GM23338 (cell line): ENCODE results near the gene CYB561D2. TPM values are rescaled to one million over a fixed set of nuclear protein-coding genes. Genes with fewer than 3 reads are reported as not detected.
A peak's percentile ranks its signal among the peaks of the same experiment; 100 is the strongest.

ENCODE experiments used
- ATAC-seq: fragments of 200-7000 bp; cut with Tn5 transposase; 3 replicates; pipeline ENCODE4 v1.9.1; 2020
- DNase-seq: peaks from one replicate; pipeline ENCODE4 v3.0.0-alpha.2; 2015; ENCODE audit warnings: low spot score
- H2AFZ ChIP-seq: fragments of 200-600 bp; sonication (generic); 2 replicates; pipeline ENCODE4 v1.8.0; 2016; ENCODE audit warnings: antibody characterized with exemption, mild to moderate bottlenecking, moderate library complexity
- H3F3A ChIP-seq: fragments of 200-600 bp; sonication (generic); replicated peaks from 2 replicates; pipeline ENCODE4 v1.8.0; 2017; ENCODE audit warnings: antibody characterized with exemption, mixed run types, low read depth
- H3K27ac ChIP-seq: fragments of 200-600 bp; sonication (generic); 2 replicates; pipeline ENCODE4 v1.6.1; 2016; ENCODE audit warnings: low read depth
- H3K27me3 ChIP-seq: fragments of 200-600 bp; sonication (generic); 2 replicates; pipeline ENCODE4 v1.8.0; 2016; ENCODE audit warnings: mild to moderate bottlenecking, mixed run types, moderate library complexity; ENCODE audit not compliant: insufficient read depth
- H3K36me3 ChIP-seq: fragments of 200-600 bp; sonication (generic); 2 replicates; pipeline ENCODE4 v1.8.0; 2016; ENCODE audit warnings: mild to moderate bottlenecking; ENCODE audit not compliant: insufficient read depth
- H3K4me1 ChIP-seq: fragments of 200-600 bp; sonication (generic); 2 replicates; pipeline ENCODE4 v1.8.0; 2016; ENCODE audit warnings: mild to moderate bottlenecking, moderate library complexity; ENCODE audit not compliant: insufficient read depth
- H3K4me2 ChIP-seq: fragments of 200-600 bp; sonication (generic); 2 replicates; pipeline ENCODE4 v1.7.1; 2017; ENCODE audit warnings: mixed run types
- H3K4me3 ChIP-seq: fragments of 200-600 bp; sonication (generic); 2 replicates; pipeline ENCODE4 v1.6.1; 2016; ENCODE audit warnings: mixed run types
- H3K79me2 ChIP-seq: fragments of 200-600 bp; sonication (generic); replicated peaks from 2 replicates; pipeline ENCODE4 v1.8.0; 2017; ENCODE audit warnings: mild to moderate bottlenecking; ENCODE audit not compliant: insufficient read depth
- H3K9me2 ChIP-seq: fragments of 200-600 bp; sonication (generic); 2 replicates; pipeline ENCODE4 v1.8.0; 2017; ENCODE audit not compliant: insufficient read depth
- H4K20me1 ChIP-seq: fragments of 200-600 bp; sonication (generic); replicated peaks from 2 replicates; pipeline ENCODE4 v1.8.0; 2017; ENCODE audit warnings: mild to moderate bottlenecking; ENCODE audit not compliant: insufficient read depth
- H3K27ac Mint-ChIP-seq: 2 replicates; pipeline ENCODE4 v1.8.0; 2020; ENCODE audit warnings: inconsistent platforms, mild to moderate bottlenecking, moderate library complexity, mixed read lengths
- H3K27me3 Mint-ChIP-seq: 3 replicates; pipeline ENCODE4 v1.8.0; 2022; ENCODE audit warnings: low read depth, mild to moderate bottlenecking, moderate library complexity, mixed read lengths, inconsistent platforms; ENCODE audit not compliant: insufficient read depth, poor library complexity
- H3K36me3 Mint-ChIP-seq: 3 replicates; pipeline ENCODE4 v1.8.0; 2021; ENCODE audit warnings: low read depth, mild to moderate bottlenecking, inconsistent platforms, moderate library complexity, mixed read lengths
- H3K4me1 Mint-ChIP-seq: 3 replicates; pipeline ENCODE4 v1.8.0; 2020; ENCODE audit warnings: mild to moderate bottlenecking, inconsistent platforms, mixed read lengths
- H3K4me3 Mint-ChIP-seq: 3 replicates; pipeline ENCODE4 v1.8.0; 2021; ENCODE audit warnings: moderate library complexity, mild to moderate bottlenecking, inconsistent platforms, mixed read lengths
- H3K9me3 Mint-ChIP-seq: 3 replicates; pipeline ENCODE4 v1.8.0; 2020; ENCODE audit warnings: moderate library complexity, mild to moderate bottlenecking, inconsistent platforms, mixed read lengths
- CREB1 ChIP-seq: fragments of 250-450 bp; sonication (Bioruptor Pico); IDR thresholded peaks from 2 replicates; pipeline ENCODE4 v1.5.0; 2020; ENCODE audit warnings: low read depth, mild to moderate bottlenecking, moderate library complexity
- EZH2 ChIP-seq: fragments of 200-600 bp; sonication (generic); IDR thresholded peaks from one replicate; pipeline ENCODE4 v1.8.0; 2017; ENCODE audit warnings: antibody characterized with exemption, mild to moderate bottlenecking, low read depth; ENCODE audit not compliant: unreplicated experiment
- EZH2phosphoT487 ChIP-seq: fragments of 200-600 bp; sonication (generic); IDR thresholded peaks from one replicate; pipeline ENCODE4 v1.8.1; 2018; ENCODE audit warnings: antibody characterized with exemption; ENCODE audit not compliant: unreplicated experiment
- JUNB ChIP-seq: IDR thresholded peaks from one replicate; pipeline ENCODE4 v1.6.1; 2016; ENCODE audit warnings: antibody characterized with exemption; ENCODE audit not compliant: unreplicated experiment
- NANOG ChIP-seq: IDR thresholded peaks from 2 replicates; pipeline ENCODE4 v1.6.1; 2016; ENCODE audit warnings: antibody characterized with exemption, borderline replicate concordance
- POLR2AphosphoS5 ChIP-seq: IDR thresholded peaks from 2 replicates; pipeline ENCODE4 v1.6.1; 2016; ENCODE audit warnings: antibody characterized with exemption, low read depth
- STAT1 ChIP-seq: IDR thresholded peaks from one replicate; pipeline ENCODE4 v1.6.1; 2016; ENCODE audit warnings: antibody characterized with exemption; ENCODE audit not compliant: unreplicated experiment
- ZNF114 ChIP-seq: fragments of 250-450 bp; sonication (Bioruptor Pico); IDR thresholded peaks from 2 replicates; pipeline ENCODE4 v1.5.0; 2020; ENCODE audit warnings: mild to moderate bottlenecking, moderate library complexity
- ZNF331 ChIP-seq: fragments of 250-450 bp; sonication (Bioruptor Pico); IDR thresholded peaks from 2 replicates; pipeline ENCODE4 v1.5.0; 2020; ENCODE audit warnings: low read depth, mild to moderate bottlenecking, moderate library complexity
- polyA plus RNA-seq: library from polyadenylated mRNA; unstranded; fragments of >200 nt; fragmentation: Nextera tagmentation; extraction: Ambion mirVana; gene quantifications from 2 replicates; pipeline ENCODE4 v1.2.1, GENCODE V29; 2016
- total RNA-seq: library from RNA; depleted of rRNA; stranded (reverse); fragments of >200 nt; shearing (Covaris generic); gene quantifications from 2 replicates; pipeline ENCODE4 v1.2.3, GENCODE V29; 2014
- TF ChIP-seq, protein P1 (sequence below): fragments of 250-450 bp; sonication (Bioruptor Pico); IDR thresholded peaks from 2 replicates; pipeline ENCODE4 v1.5.0; 2020; ENCODE audit warnings: mild to moderate bottlenecking, moderate library complexity
- TF ChIP-seq, protein P2 (sequence below): IDR thresholded peaks from one replicate; pipeline ENCODE4 v1.6.1; 2018; ENCODE audit warnings: antibody characterized with exemption; ENCODE audit not compliant: unreplicated experiment
- TF ChIP-seq, protein P3 (sequence below): IDR thresholded peaks from 2 replicates; pipeline ENCODE4 v1.6.1; 2016; ENCODE audit warnings: antibody characterized with exemption

CYB561D2 gene
- total and polyA plus RNA-seq, 2 experiments from 2014 or later, result 10.1 to 18.2 TPM

DNA sequence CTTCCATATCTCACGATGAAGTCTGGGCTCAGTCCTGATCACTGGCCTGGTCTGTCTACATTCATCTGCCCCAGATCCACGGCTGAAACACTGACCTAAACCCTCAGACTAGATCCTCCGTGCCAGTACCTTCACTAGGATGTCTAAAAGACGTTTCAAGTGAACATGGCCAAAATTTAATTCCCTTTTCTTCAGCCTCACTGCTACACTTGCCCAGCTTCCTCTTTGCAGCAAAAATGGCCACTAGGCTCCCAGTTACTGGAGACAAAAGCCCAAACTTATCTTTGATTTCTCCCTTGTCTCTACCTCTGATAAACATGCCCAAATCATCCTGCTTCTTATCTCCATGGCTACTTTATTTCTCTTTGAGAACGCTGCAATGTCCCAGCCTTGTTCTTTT is 11.7 kb upstream of the CYB561D2 start:
- H3F3A ChIP-seq, result peaks cover 38% of the 10 kb centered on the region
- Mint-ChIP-seq H3K4me3 (peak overlapping the region; percentile 90), H3K27me3 (peaks cover 61% of the 10 kb centered on the region), H3K27ac (no peak overlapping the region), H3K36me3 (no peaks in the 10 kb centered on the region; the same call in 2 of the 3 replicates), H3K9me3 (peaks cover 3% of the 10 kb centered on the region; the same call in 1 of the 3 replicates), H3K4me1 (peaks cover 32% of the 10 kb centered on the region)
- TF ChIP-seq CREB1 (CRISPR knock-in tag) (no peak), JUNB (no peak), NANOG (no peak), EZH2phosphoT487 (no peak), ZNF331 (CRISPR knock-in tag) (no peak), ZNF114 (CRISPR knock-in tag) (no peak), EZH2 (no peak), STAT1 (no peak), POLR2AphosphoS5 (no peak)
- TF ChIP-seq, protein P1, sequence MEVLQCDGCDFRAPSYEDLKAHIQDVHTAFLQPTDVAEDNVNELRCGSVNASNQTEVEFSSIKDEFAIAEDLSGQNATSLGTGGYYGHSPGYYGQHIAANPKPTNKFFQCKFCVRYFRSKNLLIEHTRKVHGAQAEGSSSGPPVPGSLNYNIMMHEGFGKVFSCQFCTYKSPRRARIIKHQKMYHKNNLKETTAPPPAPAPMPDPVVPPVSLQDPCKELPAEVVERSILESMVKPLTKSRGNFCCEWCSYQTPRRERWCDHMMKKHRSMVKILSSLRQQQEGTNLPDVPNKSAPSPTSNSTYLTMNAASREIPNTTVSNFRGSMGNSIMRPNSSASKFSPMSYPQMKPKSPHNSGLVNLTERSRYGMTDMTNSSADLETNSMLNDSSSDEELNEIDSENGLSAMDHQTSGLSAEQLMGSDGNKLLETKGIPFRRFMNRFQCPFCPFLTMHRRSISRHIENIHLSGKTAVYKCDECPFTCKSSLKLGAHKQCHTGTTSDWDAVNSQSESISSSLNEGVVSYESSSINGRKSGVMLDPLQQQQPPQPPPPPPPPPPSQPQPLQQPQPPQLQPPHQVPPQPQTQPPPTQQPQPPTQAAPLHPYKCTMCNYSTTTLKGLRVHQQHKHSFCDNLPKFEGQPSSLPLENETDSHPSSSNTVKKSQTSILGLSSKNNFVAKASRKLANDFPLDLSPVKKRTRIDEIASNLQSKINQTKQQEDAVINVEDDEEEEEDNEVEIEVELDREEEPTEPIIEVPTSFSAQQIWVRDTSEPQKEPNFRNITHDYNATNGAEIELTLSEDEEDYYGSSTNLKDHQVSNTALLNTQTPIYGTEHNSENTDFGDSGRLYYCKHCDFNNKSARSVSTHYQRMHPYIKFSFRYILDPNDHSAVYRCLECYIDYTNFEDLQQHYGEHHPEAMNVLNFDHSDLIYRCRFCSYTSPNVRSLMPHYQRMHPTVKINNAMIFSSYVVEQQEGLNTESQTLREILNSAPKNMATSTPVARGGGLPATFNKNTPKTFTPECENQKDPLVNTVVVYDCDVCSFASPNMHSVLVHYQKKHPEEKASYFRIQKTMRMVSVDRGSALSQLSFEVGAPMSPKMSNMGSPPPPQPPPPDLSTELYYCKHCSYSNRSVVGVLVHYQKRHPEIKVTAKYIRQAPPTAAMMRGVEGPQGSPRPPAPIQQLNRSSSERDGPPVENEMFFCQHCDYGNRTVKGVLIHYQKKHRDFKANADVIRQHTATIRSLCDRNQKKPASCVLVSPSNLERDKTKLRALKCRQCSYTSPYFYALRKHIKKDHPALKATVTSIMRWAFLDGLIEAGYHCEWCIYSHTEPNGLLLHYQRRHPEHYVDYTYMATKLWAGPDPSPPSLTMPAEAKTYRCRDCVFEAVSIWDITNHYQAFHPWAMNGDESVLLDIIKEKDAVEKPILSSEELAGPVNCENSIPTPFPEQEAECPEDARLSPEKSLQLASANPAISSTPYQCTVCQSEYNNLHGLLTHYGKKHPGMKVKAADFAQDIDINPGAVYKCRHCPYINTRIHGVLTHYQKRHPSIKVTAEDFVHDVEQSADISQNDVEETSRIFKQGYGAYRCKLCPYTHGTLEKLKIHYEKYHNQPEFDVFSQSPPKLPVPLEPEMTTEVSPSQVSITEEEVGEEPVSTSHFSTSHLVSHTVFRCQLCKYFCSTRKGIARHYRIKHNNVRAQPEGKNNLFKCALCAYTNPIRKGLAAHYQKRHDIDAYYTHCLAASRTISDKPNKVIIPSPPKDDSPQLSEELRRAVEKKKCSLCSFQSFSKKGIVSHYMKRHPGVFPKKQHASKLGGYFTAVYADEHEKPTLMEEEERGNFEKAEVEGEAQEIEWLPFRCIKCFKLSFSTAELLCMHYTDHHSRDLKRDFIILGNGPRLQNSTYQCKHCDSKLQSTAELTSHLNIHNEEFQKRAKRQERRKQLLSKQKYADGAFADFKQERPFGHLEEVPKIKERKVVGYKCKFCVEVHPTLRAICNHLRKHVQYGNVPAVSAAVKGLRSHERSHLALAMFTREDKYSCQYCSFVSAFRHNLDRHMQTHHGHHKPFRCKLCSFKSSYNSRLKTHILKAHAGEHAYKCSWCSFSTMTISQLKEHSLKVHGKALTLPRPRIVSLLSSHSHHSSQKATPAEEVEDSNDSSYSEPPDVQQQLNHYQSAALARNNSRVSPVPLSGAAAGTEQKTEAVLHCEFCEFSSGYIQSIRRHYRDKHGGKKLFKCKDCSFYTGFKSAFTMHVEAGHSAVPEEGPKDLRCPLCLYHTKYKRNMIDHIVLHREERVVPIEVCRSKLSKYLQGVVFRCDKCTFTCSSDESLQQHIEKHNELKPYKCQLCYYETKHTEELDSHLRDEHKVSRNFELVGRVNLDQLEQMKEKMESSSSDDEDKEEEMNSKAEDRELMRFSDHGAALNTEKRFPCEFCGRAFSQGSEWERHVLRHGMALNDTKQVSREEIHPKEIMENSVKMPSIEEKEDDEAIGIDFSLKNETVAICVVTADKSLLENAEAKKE, result no peak
- TF ChIP-seq, protein P2, sequence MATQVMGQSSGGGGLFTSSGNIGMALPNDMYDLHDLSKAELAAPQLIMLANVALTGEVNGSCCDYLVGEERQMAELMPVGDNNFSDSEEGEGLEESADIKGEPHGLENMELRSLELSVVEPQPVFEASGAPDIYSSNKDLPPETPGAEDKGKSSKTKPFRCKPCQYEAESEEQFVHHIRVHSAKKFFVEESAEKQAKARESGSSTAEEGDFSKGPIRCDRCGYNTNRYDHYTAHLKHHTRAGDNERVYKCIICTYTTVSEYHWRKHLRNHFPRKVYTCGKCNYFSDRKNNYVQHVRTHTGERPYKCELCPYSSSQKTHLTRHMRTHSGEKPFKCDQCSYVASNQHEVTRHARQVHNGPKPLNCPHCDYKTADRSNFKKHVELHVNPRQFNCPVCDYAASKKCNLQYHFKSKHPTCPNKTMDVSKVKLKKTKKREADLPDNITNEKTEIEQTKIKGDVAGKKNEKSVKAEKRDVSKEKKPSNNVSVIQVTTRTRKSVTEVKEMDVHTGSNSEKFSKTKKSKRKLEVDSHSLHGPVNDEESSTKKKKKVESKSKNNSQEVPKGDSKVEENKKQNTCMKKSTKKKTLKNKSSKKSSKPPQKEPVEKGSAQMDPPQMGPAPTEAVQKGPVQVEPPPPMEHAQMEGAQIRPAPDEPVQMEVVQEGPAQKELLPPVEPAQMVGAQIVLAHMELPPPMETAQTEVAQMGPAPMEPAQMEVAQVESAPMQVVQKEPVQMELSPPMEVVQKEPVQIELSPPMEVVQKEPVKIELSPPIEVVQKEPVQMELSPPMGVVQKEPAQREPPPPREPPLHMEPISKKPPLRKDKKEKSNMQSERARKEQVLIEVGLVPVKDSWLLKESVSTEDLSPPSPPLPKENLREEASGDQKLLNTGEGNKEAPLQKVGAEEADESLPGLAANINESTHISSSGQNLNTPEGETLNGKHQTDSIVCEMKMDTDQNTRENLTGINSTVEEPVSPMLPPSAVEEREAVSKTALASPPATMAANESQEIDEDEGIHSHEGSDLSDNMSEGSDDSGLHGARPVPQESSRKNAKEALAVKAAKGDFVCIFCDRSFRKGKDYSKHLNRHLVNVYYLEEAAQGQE, result no peak
- TF ChIP-seq, protein P3, sequence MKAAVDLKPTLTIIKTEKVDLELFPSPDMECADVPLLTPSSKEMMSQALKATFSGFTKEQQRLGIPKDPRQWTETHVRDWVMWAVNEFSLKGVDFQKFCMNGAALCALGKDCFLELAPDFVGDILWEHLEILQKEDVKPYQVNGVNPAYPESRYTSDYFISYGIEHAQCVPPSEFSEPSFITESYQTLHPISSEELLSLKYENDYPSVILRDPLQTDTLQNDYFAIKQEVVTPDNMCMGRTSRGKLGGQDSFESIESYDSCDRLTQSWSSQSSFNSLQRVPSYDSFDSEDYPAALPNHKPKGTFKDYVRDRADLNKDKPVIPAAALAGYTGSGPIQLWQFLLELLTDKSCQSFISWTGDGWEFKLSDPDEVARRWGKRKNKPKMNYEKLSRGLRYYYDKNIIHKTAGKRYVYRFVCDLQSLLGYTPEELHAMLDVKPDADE, result no peak
- no peak overlapping the region for H3K4me3 ChIP-seq
- DNase-seq (no peak), ATAC-seq (no peak)
- H3K4me2 ChIP-seq, result no peak overlapping the region
- peaks cover 51% of the 10 kb centered on the region for H3K27me3 ChIP-seq
- H2AFZ ChIP-seq, result no peak overlapping the region
- H3K9me2 ChIP-seq, result no peaks in the 10 kb centered on the region
- peaks cover 24% of the 10 kb centered on the region for H3K4me1 ChIP-seq
- H3K36me3 ChIP-seq, result no peaks in the 10 kb centered on the region
- H4K20me1 ChIP-seq, result peaks cover 12% of the 10 kb centered on the region
- no peak overlapping the region for H3K27ac ChIP-seq
- H3K79me2 ChIP-seq, result peaks cover 28% of the 10 kb centered on the region
